ENCODE measurements around the gene NOL4L.

Gene NOL4L

DNA sequence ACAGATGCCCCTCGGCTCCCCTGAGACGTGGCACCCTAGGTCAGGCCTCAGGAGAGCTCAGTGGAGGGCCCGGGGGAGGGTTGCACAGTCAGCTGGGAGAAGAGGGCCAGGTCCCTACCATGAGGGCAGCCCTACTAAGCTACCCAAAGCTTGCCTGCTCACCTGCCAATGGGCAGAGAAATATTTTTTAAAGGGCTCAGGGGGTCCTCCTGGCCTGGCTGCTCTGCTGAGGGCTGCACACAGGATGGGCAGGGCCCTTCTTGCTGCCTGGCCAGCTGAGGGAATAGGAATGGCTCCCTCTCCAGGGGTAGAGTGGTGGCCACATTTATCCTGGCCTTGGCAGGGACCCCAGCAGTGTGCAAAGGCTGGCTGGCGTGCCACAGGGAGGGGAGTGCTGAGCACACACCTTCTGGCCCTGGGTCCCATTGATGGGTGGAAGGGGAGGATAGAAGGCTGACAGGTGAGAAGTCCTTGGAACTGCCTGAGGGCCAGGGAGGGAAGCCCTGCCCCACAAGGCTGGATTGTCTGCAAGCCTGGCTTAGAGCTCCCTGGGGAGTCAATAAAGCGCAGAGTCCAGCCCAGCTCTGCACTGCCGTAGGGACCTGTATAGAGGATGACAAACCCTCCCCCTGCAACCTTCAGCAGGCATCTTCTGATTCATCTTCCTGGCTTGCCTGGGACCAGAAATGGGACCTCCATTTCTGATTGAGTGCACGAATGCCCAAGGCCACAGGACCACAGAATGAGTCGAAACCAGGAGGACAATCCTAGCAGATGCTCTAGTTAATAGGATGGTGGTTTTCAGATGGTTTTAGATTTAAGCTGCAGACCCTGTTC, 62.1 kb downstream of the NOL4L start:
- no peak overlapping the region for H3K4me3 ChIP-seq
- TF ChIP-seq, protein P1, sequence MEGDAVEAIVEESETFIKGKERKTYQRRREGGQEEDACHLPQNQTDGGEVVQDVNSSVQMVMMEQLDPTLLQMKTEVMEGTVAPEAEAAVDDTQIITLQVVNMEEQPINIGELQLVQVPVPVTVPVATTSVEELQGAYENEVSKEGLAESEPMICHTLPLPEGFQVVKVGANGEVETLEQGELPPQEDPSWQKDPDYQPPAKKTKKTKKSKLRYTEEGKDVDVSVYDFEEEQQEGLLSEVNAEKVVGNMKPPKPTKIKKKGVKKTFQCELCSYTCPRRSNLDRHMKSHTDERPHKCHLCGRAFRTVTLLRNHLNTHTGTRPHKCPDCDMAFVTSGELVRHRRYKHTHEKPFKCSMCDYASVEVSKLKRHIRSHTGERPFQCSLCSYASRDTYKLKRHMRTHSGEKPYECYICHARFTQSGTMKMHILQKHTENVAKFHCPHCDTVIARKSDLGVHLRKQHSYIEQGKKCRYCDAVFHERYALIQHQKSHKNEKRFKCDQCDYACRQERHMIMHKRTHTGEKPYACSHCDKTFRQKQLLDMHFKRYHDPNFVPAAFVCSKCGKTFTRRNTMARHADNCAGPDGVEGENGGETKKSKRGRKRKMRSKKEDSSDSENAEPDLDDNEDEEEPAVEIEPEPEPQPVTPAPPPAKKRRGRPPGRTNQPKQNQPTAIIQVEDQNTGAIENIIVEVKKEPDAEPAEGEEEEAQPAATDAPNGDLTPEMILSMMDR (IDR thresholded peaks at IDR 0.05) = no peak
- H3K27ac ChIP-seq = no peak overlapping the region
- DNase-seq (ENCODE audit: low spot score) = no peak

DNA sequence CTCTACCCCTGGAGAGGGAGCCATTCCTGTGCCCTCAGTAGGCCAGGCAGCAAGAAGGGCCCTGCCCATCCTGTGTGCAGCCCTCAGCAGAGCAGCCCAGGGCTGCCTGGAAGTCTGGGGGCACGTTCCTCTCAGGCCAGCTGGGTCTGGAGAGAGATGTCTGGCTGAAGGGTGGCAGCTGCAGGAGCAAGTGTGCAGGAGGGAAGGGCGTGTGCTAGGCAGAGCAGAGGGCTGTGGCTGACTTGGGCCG, 62.7 kb downstream of the NOL4L start:
- no peak overlapping the region for H3K27ac ChIP-seq
- DNase-seq (ENCODE audit: low spot score) = no peak
- H3K4me3 ChIP-seq = no peak overlapping the region
- TF ChIP-seq, protein P1 (IDR thresholded peaks at IDR 0.05) = no peak

DNA sequence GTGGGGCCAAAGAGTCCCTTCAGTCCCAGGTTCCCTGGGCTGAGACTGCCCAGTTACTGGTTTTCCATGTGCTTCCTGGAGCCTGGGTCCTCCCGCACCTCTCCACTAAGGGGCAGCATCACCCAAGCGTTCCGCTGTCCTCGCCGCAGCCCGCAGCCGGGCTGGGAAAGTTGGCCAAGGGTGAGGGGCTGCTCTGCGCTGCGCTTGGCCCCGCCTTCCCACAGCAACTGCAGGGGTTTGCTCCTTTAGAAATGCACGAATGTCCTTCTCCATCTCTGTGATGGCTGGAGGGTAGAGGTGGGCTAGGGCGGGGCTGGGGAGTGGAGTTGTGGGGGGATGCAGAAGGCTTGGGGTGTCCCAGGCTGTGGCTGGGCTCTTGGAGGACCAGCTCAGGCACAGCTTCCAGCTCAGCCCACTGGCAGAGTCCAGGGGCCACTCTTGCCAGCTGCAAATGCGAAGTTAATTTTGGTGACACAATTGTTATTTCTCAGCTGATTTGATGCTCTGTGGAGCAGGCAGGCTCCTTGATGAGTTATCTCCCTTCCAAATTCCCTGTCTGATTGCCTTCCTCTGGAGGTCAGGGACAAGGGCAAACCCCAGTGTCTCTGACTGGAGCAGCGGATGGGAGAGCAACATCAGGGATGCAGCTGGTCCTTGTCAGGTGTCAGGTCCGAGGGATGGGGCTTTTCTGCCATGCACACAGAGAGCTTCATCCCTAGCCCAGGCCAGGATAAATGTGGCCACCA, 63.2 kb downstream of the NOL4L start:
- TF ChIP-seq, protein P1 (IDR thresholded peaks at IDR 0.05) = peak; percentile 65
- DNase-seq (ENCODE audit: low spot score) = no peak
- H3K4me3 ChIP-seq = no peak overlapping the region
- no peak overlapping the region for H3K27ac ChIP-seq

DNA sequence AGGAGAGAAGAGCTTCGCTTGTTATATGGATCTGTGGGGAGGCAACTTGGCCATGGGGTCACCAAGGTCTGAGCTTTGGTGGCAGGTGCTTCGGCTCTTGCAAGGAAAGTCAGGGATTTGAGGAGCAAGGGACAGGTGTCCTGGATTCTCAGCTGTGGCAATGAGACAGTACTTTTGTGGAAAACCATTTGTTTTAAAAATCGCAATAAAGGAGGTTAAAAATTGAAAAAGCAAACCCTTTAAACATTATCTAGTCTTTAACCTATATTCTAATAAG, 64.3 kb downstream of the NOL4L start:
- Histone ChIP-seq H3K4me3 (no peak overlapping the region), H3K27ac (no peak overlapping the region)
- DNase-seq (ENCODE audit: low spot score) = no peak
- TF ChIP-seq, protein P1 (IDR thresholded peaks at IDR 0.05) = no peak

DNA sequence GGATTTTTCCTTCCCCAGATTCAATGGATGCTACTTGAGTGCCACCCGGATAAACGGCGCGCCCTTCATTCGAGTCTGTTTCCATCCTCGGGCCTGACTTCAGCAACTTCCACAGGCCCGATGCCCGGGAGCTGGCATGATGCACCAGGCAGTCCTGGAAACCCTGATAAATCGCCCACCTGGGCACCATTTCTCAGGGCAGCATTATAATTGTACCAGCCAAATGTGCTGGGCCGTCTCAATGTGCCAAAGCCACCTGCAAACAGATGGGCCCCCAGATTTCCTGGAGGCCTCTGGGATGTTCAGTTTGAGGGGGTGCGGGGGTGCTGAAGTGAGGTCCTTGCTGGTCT, 65.8 kb downstream of the NOL4L start:
- TF ChIP-seq, protein P1 (IDR thresholded peaks at IDR 0.05) = no peak
- no peak overlapping the region for H3K27ac ChIP-seq
- DNase-seq (ENCODE audit: low spot score) = no peak

DNA sequence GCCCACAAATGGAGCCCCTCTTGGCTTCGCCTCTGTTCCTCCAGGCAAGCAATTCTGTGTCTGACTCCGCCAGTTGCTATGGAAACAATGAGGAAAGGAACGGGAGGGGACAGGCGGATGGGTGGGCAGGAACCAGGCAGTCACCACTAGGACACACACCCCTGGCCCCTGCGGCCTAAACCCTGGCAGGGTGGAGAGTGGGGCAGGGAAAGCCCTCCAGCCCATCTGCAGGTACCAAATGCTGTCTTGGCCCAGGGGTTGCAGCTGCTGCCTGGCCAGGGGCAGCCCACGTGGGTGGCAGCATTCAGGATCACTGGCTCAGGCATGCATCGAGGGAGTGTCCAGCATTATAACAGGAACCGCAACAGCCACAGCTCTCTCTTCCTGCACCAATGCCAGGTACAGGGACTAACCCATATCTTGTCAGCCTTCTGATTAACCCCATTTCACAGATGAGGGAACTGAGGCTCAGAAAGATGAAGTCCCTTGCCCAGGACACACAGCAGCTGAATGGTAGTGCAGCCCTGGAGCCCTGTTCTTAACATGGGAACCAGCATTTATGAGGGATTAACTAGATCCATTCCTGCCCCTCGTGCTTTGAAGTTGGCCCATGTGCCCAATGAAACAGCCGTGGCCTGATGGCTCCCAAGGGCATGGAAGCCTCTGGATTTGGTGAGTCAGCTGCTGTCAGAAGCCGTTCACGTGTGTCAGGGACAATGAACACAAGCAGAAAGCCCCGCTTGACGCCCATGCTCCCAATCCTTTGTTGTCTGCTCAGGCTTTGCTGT, 66.3 kb downstream of the NOL4L start:
- DNase-seq (ENCODE audit: low spot score) = no peak
- H3K27ac ChIP-seq = peak overlapping the region in 1 of 2 donors; percentile 16

More for the DNA sequence above, 65.8 kb downstream of the NOL4L start:
- H3K4me3 ChIP-seq = no peak overlapping the region

More for the DNA sequence above, 66.3 kb downstream of the NOL4L start:
- H3K4me3 ChIP-seq = no peak overlapping the region
- TF ChIP-seq, protein P1 (IDR thresholded peaks at IDR 0.05) = no peak

All from coronary artery (tissue), 2 donors.